CD4-positive, CD25-positive, alpha-beta regulatory T cell (primary cell): Measurements from ENCODE around the gene PCDHGA8. TPM values are rescaled to one million over a fixed set of nuclear protein-coding genes. Genes with fewer than 3 reads are reported as not detected.
"Not testable (repeated sequence)": the region's sequence is repeated elsewhere in the genome, so short reads cannot be mapped to it uniquely, and the experiment has no call there.

Experiments used
- ATAC-seq, 2 donors: fragments of 150-1000 bp; cut with Tn5 transposase; one replicate each; pipeline ENCODE4 v1.10.0; 2021; ENCODE audit warnings: low read depth in 2 of 2, moderate number of reproducible peaks in 2 of 2, moderate library complexity in 1 of 2
- DNase-seq, 3 donors: peaks; one replicate each; pipeline versions ENCODE4 v3.0.0 to v3.0.0-alpha.2; 2012 to 2022; ENCODE audit warnings: mixed read lengths in 1 of 3
- H3K27ac ChIP-seq: one replicate; pipeline ENCODE4 v1.7.0; 2013; ENCODE audit warnings: mild to moderate bottlenecking, low read length; ENCODE audit not compliant: insufficient read depth, poor library complexity, severe bottlenecking
- H3K27me3 ChIP-seq: one replicate; pipeline ENCODE4 v1.7.0; 2013; ENCODE audit warnings: low read length; ENCODE audit not compliant: control insufficient read depth, insufficient read depth
- H3K36me3 ChIP-seq: one replicate; pipeline ENCODE4 v1.7.0; 2013; ENCODE audit warnings: mild to moderate bottlenecking, low read length, moderate library complexity; ENCODE audit not compliant: control insufficient read depth, insufficient read depth
- H3K4me1 ChIP-seq: 2 replicates; pipeline ENCODE4 v1.7.0; 2013; ENCODE audit warnings: mild to moderate bottlenecking, low read length; ENCODE audit not compliant: insufficient read depth, control insufficient read depth, poor library complexity, severe bottlenecking
- H3K4me3 ChIP-seq: one replicate; pipeline ENCODE4 v1.7.0; 2013; ENCODE audit warnings: low read depth, mild to moderate bottlenecking, low read length, moderate library complexity
- H3K9me3 ChIP-seq, 2 experiments: 1 replicate in 1 of 2; 2 replicates in 1 of 2; pipeline ENCODE4 v1.7.0; 2013; ENCODE audit warnings: low read length in 2 of 2, mild to moderate bottlenecking in 1 of 2, moderate library complexity in 1 of 2; ENCODE audit not compliant: control insufficient read depth in 2 of 2
- H3K27ac Mint-ChIP-seq, 3 donors: one replicate each; pipeline ENCODE4 v1.8.0; 2020 to 2022; ENCODE audit warnings: mild to moderate bottlenecking in 3 of 3, mixed read lengths in 3 of 3, moderate library complexity in 2 of 3
- H3K27me3 Mint-ChIP-seq: one replicate; pipeline ENCODE4 v1.8.0; 2022; ENCODE audit warnings: mild to moderate bottlenecking, mixed read lengths
- H3K36me3 Mint-ChIP-seq: one replicate; pipeline ENCODE4 v1.8.0; 2020; ENCODE audit warnings: mixed read lengths
- H3K4me1 Mint-ChIP-seq, 4 donors: one replicate each; pipeline ENCODE4 v1.8.0; 2020 to 2022; ENCODE audit warnings: mixed read lengths in 4 of 4, mild to moderate bottlenecking in 1 of 4
- H3K4me3 Mint-ChIP-seq, 4 donors: one replicate each; pipeline ENCODE4 v1.8.0; 2020 to 2022; ENCODE audit warnings: mild to moderate bottlenecking in 4 of 4, mixed read lengths in 4 of 4, moderate library complexity in 3 of 4
- H3K9me3 Mint-ChIP-seq, 7 donors: one replicate each; pipeline ENCODE4 v1.8.0; 2020 to 2022; ENCODE audit warnings: mixed read lengths in 7 of 7, mild to moderate bottlenecking in 3 of 7, moderate library complexity in 2 of 7
- polyA plus RNA-seq, 4 donors: library from polyadenylated mRNA; unstranded; fragments of 300-500 nt; fragmentation: Illumina TruSeq; gene quantifications; one replicate each; pipeline ENCODE4 v1.2.3, GENCODE V29; 2021
- total RNA-seq: library from RNA; stranded (reverse); gene quantifications from one replicate; pipeline ENCODE4 v1.2.3, GENCODE V29; 2022

The PCDHGA8 gene
- total RNA-seq (not detected), polyA plus RNA-seq (under 1 TPM in 1 of 4 donors, not detected in 3; 0.10 TPM)

DNA sequence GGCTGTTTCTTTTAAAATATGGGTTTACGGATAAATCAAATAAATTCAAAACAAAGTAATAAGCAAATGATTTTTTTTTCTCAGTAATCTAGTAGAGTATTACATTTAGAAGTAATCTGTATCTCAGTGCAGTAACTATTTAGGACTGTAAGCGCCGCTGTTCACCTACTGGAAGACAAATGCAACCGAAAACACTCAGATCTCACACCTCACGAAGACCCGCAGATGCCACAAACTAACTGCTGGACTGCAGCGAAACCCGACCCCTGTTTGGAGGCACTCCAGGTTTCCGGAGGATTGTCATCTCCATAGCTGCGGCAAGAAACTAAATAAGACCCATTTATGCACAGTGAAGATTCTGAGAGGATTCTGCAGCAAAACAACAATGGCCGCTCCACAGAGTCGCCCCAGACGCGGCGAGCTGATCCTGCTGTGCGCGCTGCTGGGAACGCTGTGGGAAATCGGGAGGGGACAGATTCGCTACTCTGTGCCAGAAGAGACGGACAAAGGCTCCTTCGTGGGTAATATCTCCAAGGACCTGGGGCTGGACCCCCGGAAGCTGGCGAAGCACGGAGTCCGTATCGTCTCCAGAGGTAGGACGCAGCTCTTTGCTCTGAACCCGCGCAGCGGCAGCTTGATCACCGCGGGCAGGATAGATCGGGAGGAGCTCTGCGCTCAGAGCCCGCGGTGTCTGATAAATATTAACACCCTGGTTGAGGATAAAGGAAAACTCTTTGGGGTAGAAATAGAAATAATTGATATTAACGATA lies at the start of gene PCDHGA8:
TSS of gene PCDHGA8 (plus strand) at position 205 of the 770 bp plus-strand sequence. CDS start at position 386, 181 bp downstream.
- Histone ChIP-seq H3K27ac (no peak within 1 kb of the TSS), H3K9me3 (peaks cover 24 to 37% of the 10 kb centered on the region in 2 experiments), H3K4me1 (no peaks in the 10 kb centered on the region), H3K4me3 (no peak within 1 kb of the TSS), H3K36me3 (no peaks in the 10 kb centered on the region), H3K27me3 (peaks cover 26% of the 10 kb centered on the region)
- DNase-seq (no peak), ATAC-seq (no peak)
- peaks cover 3% of the 10 kb centered on the region for H3K36me3 Mint-ChIP-seq
- H3K4me3 Mint-ChIP-seq = peak within 1 kb of the TSS in 1 of 4 donors; percentile 1
- H3K27ac Mint-ChIP-seq = no peak within 1 kb of the TSS
- H3K9me3 Mint-ChIP-seq = peaks cover 0 to 57% (median 11%) of the 10 kb centered on the region in 7 donors
- H3K27me3 Mint-ChIP-seq = peaks cover 46% of the 10 kb centered on the region
- peaks cover 0 to 3% (median 0%) of the 10 kb centered on the region in 4 donors for H3K4me1 Mint-ChIP-seq

DNA sequence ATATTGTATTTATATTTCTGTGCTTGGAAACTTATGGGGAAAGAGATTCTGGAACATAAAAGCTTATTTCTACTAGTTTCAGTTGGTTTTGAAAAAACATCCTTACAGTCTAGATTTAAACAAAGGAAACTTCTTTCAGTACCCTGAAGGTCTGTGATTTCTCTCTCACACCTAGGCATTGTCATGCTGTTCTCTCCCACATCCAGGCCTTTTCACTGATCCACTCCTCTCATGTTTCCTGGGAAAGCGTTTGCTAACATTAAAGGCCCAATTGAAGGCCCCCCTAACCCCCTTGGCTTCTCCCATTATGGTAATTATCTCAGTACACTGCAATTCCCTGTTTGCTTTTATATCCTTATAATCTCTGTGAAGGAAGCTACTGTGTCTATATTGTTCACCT lies 49.7 kb upstream of the PCDHGA8 start:
- Histone ChIP-seq H3K27ac (no peak overlapping the region), H3K4me3 (no peak overlapping the region), H3K4me1 (no peaks in the 10 kb centered on the region), H3K27me3 (peaks cover 9% of the 10 kb centered on the region), H3K36me3 (no peaks in the 10 kb centered on the region), H3K9me3 (peaks cover 36 to 49% of the 10 kb centered on the region in 2 experiments)
- no peak overlapping the region for H3K4me3 Mint-ChIP-seq
- ATAC-seq = no peak
- H3K4me1 Mint-ChIP-seq = no peaks in the 10 kb centered on the region
- no peak for DNase-seq
- peaks cover 7 to 61% (median 22%) of the 10 kb centered on the region in 7 donors for H3K9me3 Mint-ChIP-seq
- H3K36me3 Mint-ChIP-seq = peaks cover 6% of the 10 kb centered on the region
- peaks cover 54% of the 10 kb centered on the region for H3K27me3 Mint-ChIP-seq
- H3K27ac Mint-ChIP-seq = no peak overlapping the region

DNA sequence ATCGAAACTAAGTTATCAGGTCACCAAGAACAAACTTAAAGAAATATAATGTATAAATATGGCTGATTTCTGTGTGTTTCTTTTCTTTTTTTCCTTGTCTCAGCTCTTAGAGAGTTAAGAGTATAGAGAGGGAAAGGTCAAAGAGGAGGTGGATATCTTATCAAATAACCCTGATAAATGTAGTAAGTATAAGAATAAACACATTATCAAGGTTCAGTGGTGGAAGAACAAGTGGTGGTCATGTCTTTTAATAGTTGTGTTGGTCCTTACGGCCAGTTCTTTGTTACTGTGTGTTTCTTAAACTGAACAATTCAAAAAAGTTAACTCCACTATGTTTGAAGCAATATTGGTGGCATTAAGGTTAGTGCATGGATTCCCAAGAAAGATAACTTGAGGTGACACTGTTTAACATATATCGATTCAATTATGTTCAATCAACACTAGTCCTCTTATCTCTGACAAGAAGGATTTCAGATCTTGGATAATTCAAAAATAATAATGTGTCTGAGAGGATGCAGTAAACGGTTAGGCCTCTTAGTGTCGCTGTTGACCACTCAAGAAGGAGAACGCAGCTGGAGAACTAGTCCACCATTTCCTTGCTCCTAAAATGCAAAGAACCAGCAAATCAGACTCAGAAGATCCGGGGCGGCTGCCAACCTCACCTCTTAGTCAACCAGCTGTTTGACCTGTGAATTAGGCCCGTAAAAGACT lies 49.0 kb upstream of the PCDHGA8 start, which contains the start of gene PCDHGA3:
TSS of gene PCDHGA3 (plus strand) at position 588 of the 711 bp plus-strand sequence. CDS start 205 bp downstream, outside the sequence.
- H3K36me3 ChIP-seq = no peaks in the 10 kb centered on the region
- ATAC-seq (no peak), DNase-seq (peak in 1 of 3 donors; percentile 38)
- H3K4me1 ChIP-seq = no peaks in the 10 kb centered on the region
- Mint-ChIP-seq H3K9me3 (peaks cover 7 to 55% (median 22%) of the 10 kb centered on the region in 7 donors), H3K36me3 (peaks cover 6% of the 10 kb centered on the region), H3K27ac (no peak within 1 kb of the TSS), H3K27me3 (peaks cover 48% of the 10 kb centered on the region), H3K4me1 (no peaks in the 10 kb centered on the region), H3K4me3 (peak within 1 kb of the TSS in 2 of 4 donors; percentile 41 to 56)
- H3K4me3 ChIP-seq = no peak within 1 kb of the TSS
- peaks cover 9% of the 10 kb centered on the region for H3K27me3 ChIP-seq
- peaks cover 32 to 43% of the 10 kb centered on the region in 2 experiments for H3K9me3 ChIP-seq
- H3K27ac ChIP-seq = no peak within 1 kb of the TSS

DNA sequence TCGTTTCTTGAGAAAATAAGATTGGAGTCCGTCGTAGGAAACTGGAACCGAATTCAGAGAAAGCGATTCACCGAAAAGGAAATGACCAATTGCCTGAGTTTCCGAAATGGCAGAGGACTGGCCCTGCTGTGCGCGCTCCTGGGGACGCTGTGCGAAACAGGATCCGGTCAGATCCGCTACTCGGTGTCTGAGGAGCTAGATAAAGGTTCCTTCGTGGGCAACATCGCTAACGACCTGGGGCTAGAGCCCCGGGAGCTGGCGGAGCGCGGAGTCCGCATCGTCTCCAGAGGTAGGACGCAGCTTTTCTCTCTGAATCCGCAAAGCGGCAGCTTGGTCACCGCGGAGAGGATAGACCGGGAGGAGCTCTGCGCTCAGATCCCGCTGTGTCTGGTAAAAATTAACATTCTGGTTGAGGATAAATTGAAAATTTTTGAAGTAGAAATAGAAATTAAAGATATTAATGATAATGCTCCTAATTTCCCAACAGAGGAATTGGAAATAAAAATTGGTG lies 48.4 kb upstream of the PCDHGA8 start:
- Histone ChIP-seq H3K27me3 (peaks cover 7% of the 10 kb centered on the region), H3K27ac (no peak overlapping the region), H3K9me3 (peaks cover 25 to 36% of the 10 kb centered on the region in 2 experiments), H3K4me1 (no peaks in the 10 kb centered on the region), H3K36me3 (no peaks in the 10 kb centered on the region), H3K4me3 (no peak overlapping the region)
- Mint-ChIP-seq H3K36me3 (peaks cover 6% of the 10 kb centered on the region), H3K27me3 (peaks cover 45% of the 10 kb centered on the region), H3K4me3 (peak overlapping the region in 2 of 4 donors; percentile 41 to 56), H3K4me1 (no peaks in the 10 kb centered on the region), H3K9me3 (peaks cover 8 to 56% (median 22%) of the 10 kb centered on the region in 7 donors), H3K27ac (no peak overlapping the region)
- no peak for ATAC-seq
- DNase-seq = no peak

DNA sequence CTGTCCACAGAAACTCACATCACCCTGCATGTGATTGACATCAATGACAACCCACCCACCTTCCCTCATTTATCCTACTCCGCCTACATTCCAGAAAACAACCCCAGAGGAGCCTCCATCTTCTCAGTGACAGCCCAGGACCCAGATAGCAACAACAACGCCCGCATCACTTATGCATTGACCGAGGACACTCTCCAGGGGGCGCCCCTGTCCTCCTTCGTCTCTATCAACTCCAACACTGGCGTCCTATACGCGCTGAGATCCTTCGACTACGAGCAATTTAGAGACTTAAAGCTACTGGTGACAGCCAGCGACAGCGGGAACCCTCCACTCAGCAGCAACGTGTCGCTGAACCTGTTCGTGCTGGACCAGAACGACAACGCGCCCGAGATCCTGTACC lies 47.1 kb upstream of the PCDHGA8 start:
- DNase-seq (no peak), ATAC-seq (no peak)
- Mint-ChIP-seq H3K9me3 (peaks cover 9 to 49% (median 21%) of the 10 kb centered on the region in 7 donors), H3K4me3 (no peak overlapping the region), H3K27ac (no peak overlapping the region), H3K4me1 (peaks cover 0 to 4% (median 1%) of the 10 kb centered on the region in 4 donors), H3K27me3 (peaks cover 44% of the 10 kb centered on the region), H3K36me3 (peaks cover 4% of the 10 kb centered on the region)
- H3K4me3 ChIP-seq = no peak overlapping the region
- H3K9me3 ChIP-seq = peaks cover 19 to 28% of the 10 kb centered on the region in 2 experiments
- no peak overlapping the region for H3K27ac ChIP-seq
- no peaks in the 10 kb centered on the region for H3K36me3 ChIP-seq
- peaks cover 9% of the 10 kb centered on the region for H3K27me3 ChIP-seq
- H3K4me1 ChIP-seq = no peaks in the 10 kb centered on the region

DNA sequence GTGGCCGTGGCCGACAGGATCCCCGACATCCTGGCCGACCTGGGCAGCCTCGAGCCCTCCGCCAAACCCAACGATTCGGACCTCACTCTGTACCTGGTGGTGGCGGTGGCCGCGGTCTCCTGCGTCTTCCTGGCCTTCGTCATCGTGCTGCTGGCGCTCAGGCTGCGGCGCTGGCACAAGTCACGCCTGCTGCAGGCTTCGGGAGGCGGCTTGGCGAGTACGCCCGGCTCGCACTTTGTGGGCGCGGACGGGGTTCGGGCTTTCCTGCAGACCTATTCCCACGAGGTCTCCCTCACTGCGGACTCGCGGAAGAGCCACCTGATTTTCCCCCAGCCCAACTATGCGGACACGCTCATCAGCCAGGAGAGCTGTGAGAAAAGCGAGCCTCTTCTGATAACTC lies 46.4 kb upstream of the PCDHGA8 start:
- not testable (repeated sequence) for H3K27ac Mint-ChIP-seq

DNA sequence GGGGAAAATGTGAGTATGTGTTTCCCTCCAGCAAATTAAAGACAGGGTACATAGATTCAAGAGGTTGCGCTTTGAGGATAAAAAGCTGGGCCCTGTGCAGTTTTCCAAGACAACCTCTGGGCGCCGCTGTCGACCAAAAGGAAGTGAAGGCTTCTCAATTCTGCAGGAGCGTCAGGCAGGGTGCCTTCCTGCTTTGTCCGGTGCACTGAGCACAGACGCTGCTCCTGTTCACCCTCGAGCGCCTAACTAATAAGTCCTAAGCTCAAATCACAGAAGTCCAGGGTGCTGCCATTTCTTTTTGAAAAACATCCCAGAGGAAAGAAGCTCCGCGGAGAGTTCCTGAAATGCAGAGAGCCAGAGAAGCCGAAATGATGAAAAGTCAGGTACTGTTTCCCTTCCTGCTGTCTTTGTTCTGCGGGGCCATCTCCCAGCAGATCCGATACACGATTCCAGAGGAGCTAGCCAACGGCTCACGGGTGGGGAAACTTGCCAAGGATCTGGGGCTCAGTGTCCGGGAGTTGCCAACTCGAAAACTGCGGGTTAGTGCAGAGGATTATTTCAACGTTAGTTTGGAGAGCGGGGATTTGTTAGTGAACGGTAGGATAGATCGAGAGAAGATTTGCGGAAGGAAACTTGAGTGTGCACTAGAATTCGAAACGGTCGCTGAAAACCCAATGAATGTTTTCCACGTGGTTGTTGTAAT lies 42.4 kb upstream of the PCDHGA8 start, which contains the start of gene PCDHGB1:
TSS of gene PCDHGB1 (plus strand) at position 183 of the 703 bp plus-strand sequence. CDS start at position 345, 162 bp downstream.
- no peaks in the 10 kb centered on the region for H3K36me3 ChIP-seq
- Mint-ChIP-seq H3K9me3 (peaks cover 4 to 33% (median 9%) of the 10 kb centered on the region in 7 donors), H3K4me1 (peaks cover 0 to 4% (median 1%) of the 10 kb centered on the region in 4 donors), H3K36me3 (peaks cover 3% of the 10 kb centered on the region), H3K27ac (no peak within 1 kb of the TSS), H3K4me3 (peak within 1 kb of the TSS in 3 of 4 donors; percentile 21 to 41 (median 32)), H3K27me3 (peaks cover 31% of the 10 kb centered on the region)
- peaks cover 14 to 26% of the 10 kb centered on the region in 2 experiments for H3K9me3 ChIP-seq
- no peak within 1 kb of the TSS for H3K27ac ChIP-seq
- DNase-seq (peak in 1 of 3 donors; percentile 46), ATAC-seq (peak in 1 of 2 donors; percentile 28)
- no peak within 1 kb of the TSS for H3K4me3 ChIP-seq
- H3K4me1 ChIP-seq = no peaks in the 10 kb centered on the region
- H3K27me3 ChIP-seq = peaks cover 29% of the 10 kb centered on the region

More for the DNA sequence above, 46.4 kb upstream of the PCDHGA8 start:
- H3K36me3 Mint-ChIP-seq, H3K27ac ChIP-seq, ATAC-seq, DNase-seq, H3K4me1 ChIP-seq, H3K4me3 Mint-ChIP-seq, H3K36me3 ChIP-seq, H3K4me3 ChIP-seq, H3K4me1 Mint-ChIP-seq: not testable (repeated sequence)
- peaks cover 9 to 53% (median 20%) of the 10 kb centered on the region in 7 donors for H3K9me3 Mint-ChIP-seq
- peaks cover 42% of the 10 kb centered on the region for H3K27me3 Mint-ChIP-seq
- Histone ChIP-seq H3K9me3 (peaks cover 25 to 31% of the 10 kb centered on the region in 2 experiments), H3K27me3 (peaks cover 16% of the 10 kb centered on the region)
